Hepatocyte (in vitro differentiated cells): Measurements from ENCODE around the gene MAGEC3.

Source experiments
- EZH2 ChIP-seq: fragments of 200-600 bp; sonication (generic); IDR thresholded peaks from 2 replicates; pipeline ENCODE4 v1.6.1; 2016; ENCODE audit warnings: antibody characterized with exemption, mild to moderate bottlenecking, borderline replicate concordance
- EZH2phosphoT487 ChIP-seq: fragments of 200-600 bp; sonication (generic); IDR thresholded peaks from one replicate; pipeline ENCODE4 v1.6.1; 2018; ENCODE audit warnings: antibody characterized with exemption, mild to moderate bottlenecking, low read depth, moderate library complexity; ENCODE audit not compliant: unreplicated experiment, severe bottlenecking
- TF ChIP-seq, protein P1 (sequence below): fragments of 200-600 bp; sonication (generic); IDR thresholded peaks from 2 replicates; pipeline ENCODE4 v1.5.1; 2016; ENCODE audit warnings: antibody characterized with exemption, mild to moderate bottlenecking; ENCODE audit not compliant: poor library complexity

DNA sequence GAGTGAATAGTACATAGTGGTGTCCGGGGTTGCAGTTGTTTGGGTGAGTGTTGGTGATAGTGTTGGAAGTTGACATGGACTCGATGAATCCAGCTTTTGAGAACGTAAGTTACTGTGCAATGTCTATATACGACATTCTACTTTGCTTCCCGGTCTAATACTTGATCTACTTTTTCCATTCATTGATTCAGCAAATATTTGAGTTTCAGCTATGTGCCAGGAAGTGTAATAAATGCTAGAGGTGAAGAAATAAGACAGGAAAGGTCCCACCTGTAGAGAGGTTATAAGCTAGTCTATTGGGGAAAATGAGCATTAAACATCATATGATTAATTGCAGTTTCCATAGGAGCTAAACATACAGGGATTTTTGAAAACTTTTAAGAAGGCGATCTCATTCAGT lies 22.2 kb upstream of the MAGEC3 start:
- TF ChIP-seq, protein P1, sequence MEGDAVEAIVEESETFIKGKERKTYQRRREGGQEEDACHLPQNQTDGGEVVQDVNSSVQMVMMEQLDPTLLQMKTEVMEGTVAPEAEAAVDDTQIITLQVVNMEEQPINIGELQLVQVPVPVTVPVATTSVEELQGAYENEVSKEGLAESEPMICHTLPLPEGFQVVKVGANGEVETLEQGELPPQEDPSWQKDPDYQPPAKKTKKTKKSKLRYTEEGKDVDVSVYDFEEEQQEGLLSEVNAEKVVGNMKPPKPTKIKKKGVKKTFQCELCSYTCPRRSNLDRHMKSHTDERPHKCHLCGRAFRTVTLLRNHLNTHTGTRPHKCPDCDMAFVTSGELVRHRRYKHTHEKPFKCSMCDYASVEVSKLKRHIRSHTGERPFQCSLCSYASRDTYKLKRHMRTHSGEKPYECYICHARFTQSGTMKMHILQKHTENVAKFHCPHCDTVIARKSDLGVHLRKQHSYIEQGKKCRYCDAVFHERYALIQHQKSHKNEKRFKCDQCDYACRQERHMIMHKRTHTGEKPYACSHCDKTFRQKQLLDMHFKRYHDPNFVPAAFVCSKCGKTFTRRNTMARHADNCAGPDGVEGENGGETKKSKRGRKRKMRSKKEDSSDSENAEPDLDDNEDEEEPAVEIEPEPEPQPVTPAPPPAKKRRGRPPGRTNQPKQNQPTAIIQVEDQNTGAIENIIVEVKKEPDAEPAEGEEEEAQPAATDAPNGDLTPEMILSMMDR = no peak
- TF ChIP-seq EZH2phosphoT487 (no peak), EZH2 (no peak)
